OCI-LY3 (cell line): ENCODE measurements around the gene MSTN.

Source experiments
- H2AFZ ChIP-seq: fragments of 200-600, 300-600 bp; shearing (Covaris generic); 2 replicates; pipeline ENCODE4 v1.6.0; 2014; ENCODE audit warnings: antibody characterized with exemption, low read depth, low read length
- H3K27ac ChIP-seq: fragments of 200-600, 300-600 bp; sonication (generic); 2 replicates; pipeline ENCODE4 v1.5.1; 2014; ENCODE audit warnings: mild to moderate bottlenecking, low read length, moderate library complexity, mixed read lengths
- H3K27me3 ChIP-seq: fragments of 200-600, 300-600 bp; sonication (generic); 2 replicates; pipeline ENCODE4 v1.6.1; 2014; ENCODE audit warnings: low read depth, low read length, mixed read lengths
- H3K36me3 ChIP-seq: fragments of 200-600, 300-600 bp; sonication (generic); replicated peaks from 2 replicates; pipeline ENCODE3; 2014; ENCODE audit warnings: low read depth, low read length, mixed read lengths
- H3K4me1 ChIP-seq: fragments of 300-600, 200-600 bp; sonication (generic); 2 replicates; pipeline ENCODE4 v1.6.1; 2014; ENCODE audit warnings: low read length, mixed read lengths
- H3K4me2 ChIP-seq: fragments of 200-600, 300-600 bp; sonication (generic); 2 replicates; pipeline ENCODE4 v1.6.1; 2014; ENCODE audit warnings: low read length, mixed read lengths
- H3K4me3 ChIP-seq: fragments of 300-600, 200-600 bp; sonication (generic); 2 replicates; pipeline ENCODE4 v1.5.1; 2014; ENCODE audit warnings: antibody characterized with exemption, mild to moderate bottlenecking, low read length, moderate library complexity
- H3K79me2 ChIP-seq: fragments of 300-600, 200-600 bp; shearing (Covaris generic); 2 replicates; pipeline ENCODE4 v1.6.1; 2014; ENCODE audit warnings: mild to moderate bottlenecking, low read length, mixed read lengths
- H3K9ac ChIP-seq: fragments of 300-600, 200-600 bp; shearing (Covaris generic); 2 replicates; pipeline ENCODE4 v1.6.0; 2014; ENCODE audit warnings: mild to moderate bottlenecking, low read length, moderate library complexity
- H3K9me3 ChIP-seq: fragments of 200-600, 300-600 bp; shearing (Covaris generic); 2 replicates; pipeline ENCODE4 v1.6.1; 2014; ENCODE audit warnings: low read length, mixed read lengths; ENCODE audit not compliant: insufficient read depth
- H4K20me1 ChIP-seq: fragments of 200-600, 300-600 bp; sonication (generic); 2 replicates; pipeline ENCODE4 v1.6.1; 2016; ENCODE audit warnings: low read length, mixed read lengths; ENCODE audit not compliant: insufficient read depth
- EZH2phosphoT487 ChIP-seq: fragments of 200-600 bp; shearing (Covaris generic); IDR thresholded peaks from 2 replicates; pipeline ENCODE4 v1.6.1; 2018; ENCODE audit warnings: antibody characterized with exemption, mixed run types, low read depth
- TF ChIP-seq, protein P1 (sequence below): fragments of 200-600, 300-600 bp; sonication (generic); IDR thresholded peaks from 2 replicates; pipeline ENCODE4 v1.5.1; 2014; ENCODE audit warnings: antibody characterized with exemption, low read length, low read depth

MSTN gene

DNA sequence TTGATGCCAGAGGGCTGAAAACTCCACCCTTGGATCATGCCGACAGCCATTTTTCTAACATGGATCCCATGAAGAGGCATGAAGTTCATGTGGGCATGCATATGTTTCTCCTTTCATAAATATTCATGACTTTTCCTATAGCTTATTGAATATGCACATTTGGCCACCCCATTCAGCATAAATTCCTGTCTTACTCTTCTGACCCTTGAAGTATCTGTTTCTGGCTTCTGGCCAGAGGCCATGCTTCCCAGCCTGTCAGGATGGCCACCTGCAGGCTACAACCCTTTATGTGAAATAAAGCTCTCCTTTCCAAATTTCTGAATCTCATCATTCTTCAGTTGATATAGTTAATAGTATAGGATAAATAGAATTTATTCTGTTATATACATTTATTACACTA is 19.6 kb upstream of the MSTN start:
- Histone ChIP-seq H3K9ac (no peak overlapping the region), H3K36me3 (no peaks in the 10 kb centered on the region), H3K4me3 (no peak overlapping the region), H3K4me2 (no peak overlapping the region), H4K20me1 (no peaks in the 10 kb centered on the region), H3K27ac (no peak overlapping the region), H3K27me3 (no peaks in the 10 kb centered on the region), H3K4me1 (no peaks in the 10 kb centered on the region), H3K9me3 (no peaks in the 10 kb centered on the region), H3K79me2 (no peaks in the 10 kb centered on the region), H2AFZ (no peak overlapping the region)
- TF ChIP-seq, protein P1, sequence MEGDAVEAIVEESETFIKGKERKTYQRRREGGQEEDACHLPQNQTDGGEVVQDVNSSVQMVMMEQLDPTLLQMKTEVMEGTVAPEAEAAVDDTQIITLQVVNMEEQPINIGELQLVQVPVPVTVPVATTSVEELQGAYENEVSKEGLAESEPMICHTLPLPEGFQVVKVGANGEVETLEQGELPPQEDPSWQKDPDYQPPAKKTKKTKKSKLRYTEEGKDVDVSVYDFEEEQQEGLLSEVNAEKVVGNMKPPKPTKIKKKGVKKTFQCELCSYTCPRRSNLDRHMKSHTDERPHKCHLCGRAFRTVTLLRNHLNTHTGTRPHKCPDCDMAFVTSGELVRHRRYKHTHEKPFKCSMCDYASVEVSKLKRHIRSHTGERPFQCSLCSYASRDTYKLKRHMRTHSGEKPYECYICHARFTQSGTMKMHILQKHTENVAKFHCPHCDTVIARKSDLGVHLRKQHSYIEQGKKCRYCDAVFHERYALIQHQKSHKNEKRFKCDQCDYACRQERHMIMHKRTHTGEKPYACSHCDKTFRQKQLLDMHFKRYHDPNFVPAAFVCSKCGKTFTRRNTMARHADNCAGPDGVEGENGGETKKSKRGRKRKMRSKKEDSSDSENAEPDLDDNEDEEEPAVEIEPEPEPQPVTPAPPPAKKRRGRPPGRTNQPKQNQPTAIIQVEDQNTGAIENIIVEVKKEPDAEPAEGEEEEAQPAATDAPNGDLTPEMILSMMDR: no peak
- no peak for TF ChIP-seq EZH2phosphoT487

DNA sequence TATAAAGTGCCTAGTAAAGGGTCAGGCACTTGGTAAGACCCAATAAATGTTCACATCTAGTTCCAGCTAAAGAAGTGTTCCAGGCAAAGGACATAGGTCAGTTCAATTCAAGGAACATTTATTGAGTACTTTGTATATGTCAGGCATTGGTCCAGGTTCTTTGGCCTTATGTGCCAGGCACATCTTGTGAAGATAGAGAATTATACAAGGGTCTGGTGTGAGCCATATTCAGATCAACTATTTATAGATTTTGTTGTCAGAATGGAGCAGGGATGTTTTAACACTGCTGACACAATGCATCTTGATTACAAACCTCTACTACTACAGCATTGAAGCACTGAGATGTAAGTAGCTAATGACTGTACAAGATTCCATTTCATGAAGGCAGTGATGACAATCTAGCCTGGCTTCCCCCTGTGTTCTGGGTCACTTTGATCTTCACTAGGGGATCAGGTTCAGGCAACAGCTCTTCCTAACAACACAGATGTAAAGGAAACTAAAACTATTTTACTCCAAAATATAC is 18.1 kb upstream of the MSTN start:
- no peaks in the 10 kb centered on the region for H3K27me3 ChIP-seq
- H3K4me3 ChIP-seq: no peak overlapping the region
- no peaks in the 10 kb centered on the region for H3K4me1 ChIP-seq
- no peak overlapping the region for H2AFZ ChIP-seq
- H3K36me3 ChIP-seq: no peaks in the 10 kb centered on the region
- no peak overlapping the region for H3K9ac ChIP-seq
- H3K79me2 ChIP-seq: no peaks in the 10 kb centered on the region
- no peaks in the 10 kb centered on the region for H4K20me1 ChIP-seq
- TF ChIP-seq, protein P1: no peak
- TF ChIP-seq EZH2phosphoT487: no peak
- no peak overlapping the region for H3K4me2 ChIP-seq
- H3K27ac ChIP-seq: no peak overlapping the region
- no peaks in the 10 kb centered on the region for H3K9me3 ChIP-seq

DNA sequence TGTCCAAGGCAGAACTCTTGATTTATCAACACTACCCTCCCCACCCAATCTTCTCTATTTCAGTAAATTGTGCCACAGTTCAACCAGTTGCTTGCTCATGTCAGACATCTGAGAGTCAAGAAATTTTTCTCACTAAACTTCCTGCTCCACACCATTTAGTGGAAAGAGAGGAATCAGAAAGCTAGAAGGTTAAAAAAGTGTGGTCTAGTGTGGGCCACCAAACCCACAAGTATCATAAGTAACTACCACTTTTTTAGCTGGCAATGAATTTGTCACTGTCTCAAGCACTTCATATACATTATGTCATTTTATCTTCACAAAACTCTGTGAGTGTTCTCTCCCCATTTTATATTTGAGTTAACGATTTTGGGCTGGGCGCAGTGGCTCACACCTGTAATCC is 16.6 kb upstream of the MSTN start:
- H3K79me2 ChIP-seq: no peaks in the 10 kb centered on the region
- no peak overlapping the region for H3K9ac ChIP-seq
- H3K36me3 ChIP-seq: no peaks in the 10 kb centered on the region
- peak overlapping the region; percentile 11; the same call in 1 of the 2 replicates for H2AFZ ChIP-seq
- no peaks in the 10 kb centered on the region for H3K4me1 ChIP-seq
- no peak overlapping the region for H3K4me3 ChIP-seq
- H3K27ac ChIP-seq: no peak overlapping the region
- H3K9me3 ChIP-seq: no peaks in the 10 kb centered on the region
- no peaks in the 10 kb centered on the region for H4K20me1 ChIP-seq
- no peak overlapping the region for H3K4me2 ChIP-seq
- no peaks in the 10 kb centered on the region for H3K27me3 ChIP-seq
- no peak for TF ChIP-seq EZH2phosphoT487
- TF ChIP-seq, protein P1: no peak

DNA sequence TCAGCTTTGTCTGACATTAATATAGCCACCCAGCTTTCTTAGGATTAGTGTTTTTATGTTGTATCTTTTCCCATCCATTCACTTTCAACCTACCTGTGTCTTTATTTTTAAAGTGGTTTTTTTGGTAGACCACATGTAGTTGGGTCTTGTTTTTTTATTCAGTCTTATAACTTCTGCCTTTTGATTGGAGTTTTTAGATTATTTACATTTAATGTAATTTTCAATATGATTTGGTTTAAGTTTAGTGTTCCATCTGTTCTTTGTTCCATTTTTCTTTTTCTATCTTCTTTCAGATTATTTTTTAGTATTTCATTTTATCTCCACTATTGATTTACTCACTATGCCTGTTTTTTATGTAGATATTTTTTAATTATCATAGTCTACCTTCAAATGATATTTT is 13.1 kb upstream of the MSTN start:
- H3K27ac ChIP-seq: no peak overlapping the region
- no peak overlapping the region for H3K4me2 ChIP-seq
- no peaks in the 10 kb centered on the region for H3K9me3 ChIP-seq
- no peaks in the 10 kb centered on the region for H4K20me1 ChIP-seq
- H3K4me3 ChIP-seq: no peak overlapping the region
- no peak overlapping the region for H2AFZ ChIP-seq
- H3K9ac ChIP-seq: no peak overlapping the region
- no peaks in the 10 kb centered on the region for H3K36me3 ChIP-seq
- 0 out of 2 replicates have a peak, but pooled peaks cover 4% of the 10 kb centered on the region for H3K4me1 ChIP-seq
- no peak for TF ChIP-seq EZH2phosphoT487
- TF ChIP-seq, protein P1: no peak
- no peaks in the 10 kb centered on the region for H3K79me2 ChIP-seq
- H3K27me3 ChIP-seq: no peaks in the 10 kb centered on the region
